ENCODE measurements around the gene PSMD1. TPM values are rescaled to one million over a fixed set of nuclear protein-coding genes. Genes with fewer than 3 reads are reported as not detected.

The PSMD1 gene
- total and polyA plus RNA-seq, 12 donors: 39.8 to 113 (median 94.0) TPM

GRCh38 chr2:231009236-231009919 lies 47.3 kb upstream of the PSMD1 start:
- TF ChIP-seq, protein P1, sequence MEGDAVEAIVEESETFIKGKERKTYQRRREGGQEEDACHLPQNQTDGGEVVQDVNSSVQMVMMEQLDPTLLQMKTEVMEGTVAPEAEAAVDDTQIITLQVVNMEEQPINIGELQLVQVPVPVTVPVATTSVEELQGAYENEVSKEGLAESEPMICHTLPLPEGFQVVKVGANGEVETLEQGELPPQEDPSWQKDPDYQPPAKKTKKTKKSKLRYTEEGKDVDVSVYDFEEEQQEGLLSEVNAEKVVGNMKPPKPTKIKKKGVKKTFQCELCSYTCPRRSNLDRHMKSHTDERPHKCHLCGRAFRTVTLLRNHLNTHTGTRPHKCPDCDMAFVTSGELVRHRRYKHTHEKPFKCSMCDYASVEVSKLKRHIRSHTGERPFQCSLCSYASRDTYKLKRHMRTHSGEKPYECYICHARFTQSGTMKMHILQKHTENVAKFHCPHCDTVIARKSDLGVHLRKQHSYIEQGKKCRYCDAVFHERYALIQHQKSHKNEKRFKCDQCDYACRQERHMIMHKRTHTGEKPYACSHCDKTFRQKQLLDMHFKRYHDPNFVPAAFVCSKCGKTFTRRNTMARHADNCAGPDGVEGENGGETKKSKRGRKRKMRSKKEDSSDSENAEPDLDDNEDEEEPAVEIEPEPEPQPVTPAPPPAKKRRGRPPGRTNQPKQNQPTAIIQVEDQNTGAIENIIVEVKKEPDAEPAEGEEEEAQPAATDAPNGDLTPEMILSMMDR (IDR thresholded peaks at IDR 0.05): no peak
- DNase-seq (no peak), ATAC-seq (no peak)
- no peaks in the 10 kb centered on the region for H3K4me1 ChIP-seq
- no peaks in the 10 kb centered on the region for H3K36me3 ChIP-seq
- H3K9me3 ChIP-seq: no peaks in the 10 kb centered on the region
- H3K27me3 ChIP-seq: peaks cover 0 to 44% (median 16%) of the 10 kb centered on the region in 7 donors
- H3K27ac ChIP-seq: no peak overlapping the region
- intact Hi-C loops (cut with DNase I): no loop called here
- WGBS, 2 donors: 57 to 58% methylated on average over 14 of the region's 14 CpGs
- no peak overlapping the region for H3K4me3 ChIP-seq

- no peaks in the 10 kb centered on the region for H3K9me3 ChIP-seq
- H3K27ac ChIP-seq: no peak overlapping the region
- TF ChIP-seq, protein P1 (IDR thresholded peaks at IDR 0.05): no peak
- no peaks in the 10 kb centered on the region for H3K36me3 ChIP-seq
- intact Hi-C loops (cut with DNase I): no loop called here
- no peak overlapping the region for H3K4me3 ChIP-seq
- H3K27me3 ChIP-seq: peaks cover 0 to 52% (median 16%) of the 10 kb centered on the region in 7 donors
- DNase-seq (no peak), ATAC-seq (no peak)
- H3K4me1 ChIP-seq: no peaks in the 10 kb centered on the region
- WGBS, 2 donors: 87 to 95% methylated on average over 2 of the region's 2 CpGs
Observed at GRCh38 chr2:231010201-231010730, 46.4 kb upstream of the PSMD1 start.

GRCh38 chr2:231011526-231011925 lies 45.1 kb upstream of the PSMD1 start:
- H3K27ac ChIP-seq: no peak overlapping the region
- TF ChIP-seq, protein P1 (IDR thresholded peaks at IDR 0.05): no peak
- intact Hi-C loops (cut with DNase I): no loop called here
- no peaks in the 10 kb centered on the region for H3K4me1 ChIP-seq
- 50 to 73% methylated on average over 2 of the region's 2 CpGs for WGBS, 2 donors
- H3K36me3 ChIP-seq: no peaks in the 10 kb centered on the region
- no peak overlapping the region for H3K4me3 ChIP-seq
- no peak for DNase-seq
- H3K9me3 ChIP-seq: no peaks in the 10 kb centered on the region
- no peak for ATAC-seq
- peaks cover 0 to 62% (median 16%) of the 10 kb centered on the region in 7 donors for H3K27me3 ChIP-seq

GRCh38 chr2:231012463-231012862 lies 44.2 kb upstream of the PSMD1 start:
- TF ChIP-seq, protein P1 (IDR thresholded peaks at IDR 0.05): no peak
- H3K4me3 ChIP-seq: no peak overlapping the region
- WGBS, 2 donors: 58 to 68% methylated on average over 3 of the region's 3 CpGs
- H3K4me1 ChIP-seq: no peaks in the 10 kb centered on the region
- ATAC-seq (no peak), DNase-seq (no peak)
- H3K36me3 ChIP-seq: no peaks in the 10 kb centered on the region
- no peak overlapping the region for H3K27ac ChIP-seq
- intact Hi-C loops (cut with DNase I): no loop called here
- peaks cover 0 to 68% (median 22%) of the 10 kb centered on the region in 7 donors for H3K27me3 ChIP-seq
- H3K9me3 ChIP-seq: no peaks in the 10 kb centered on the region
